Activated CD4-positive, CD25-positive, alpha-beta regulatory T cell treated with anti-CD3 and anti-CD28 coated beads, Interleukin-2, amount 50 U/mL, for 72 hours (primary cell): ENCODE data around the gene DCST1.
A peak's percentile ranks its signal among the peaks of the same experiment; 100 is the strongest.

ENCODE experiments used
- DNase-seq: peaks from one replicate; pipeline ENCODE4 v3.0.0; 2021

Gene DCST1

DNA sequence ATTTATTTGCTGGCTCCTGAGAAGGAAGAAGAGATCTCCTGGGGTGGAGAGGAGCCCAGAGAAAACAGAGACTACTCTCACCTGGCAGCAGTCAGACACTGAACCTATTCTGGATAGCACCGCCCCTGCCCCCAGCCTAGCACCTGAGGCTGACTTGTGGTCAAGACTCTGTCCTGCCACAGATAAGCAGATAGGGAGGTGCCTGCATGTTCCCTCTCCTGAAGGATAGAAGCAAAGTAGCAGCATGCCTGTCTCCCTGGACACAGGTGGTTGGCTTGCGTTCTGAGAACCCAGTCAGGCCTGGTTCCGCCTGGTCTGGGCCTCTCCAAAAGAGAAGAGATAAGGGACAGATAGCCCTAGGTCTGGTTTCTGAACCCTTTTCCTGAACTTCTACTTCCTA is 43.7 kb downstream of the DCST1 start:
- DNase-seq: no peak

DNA sequence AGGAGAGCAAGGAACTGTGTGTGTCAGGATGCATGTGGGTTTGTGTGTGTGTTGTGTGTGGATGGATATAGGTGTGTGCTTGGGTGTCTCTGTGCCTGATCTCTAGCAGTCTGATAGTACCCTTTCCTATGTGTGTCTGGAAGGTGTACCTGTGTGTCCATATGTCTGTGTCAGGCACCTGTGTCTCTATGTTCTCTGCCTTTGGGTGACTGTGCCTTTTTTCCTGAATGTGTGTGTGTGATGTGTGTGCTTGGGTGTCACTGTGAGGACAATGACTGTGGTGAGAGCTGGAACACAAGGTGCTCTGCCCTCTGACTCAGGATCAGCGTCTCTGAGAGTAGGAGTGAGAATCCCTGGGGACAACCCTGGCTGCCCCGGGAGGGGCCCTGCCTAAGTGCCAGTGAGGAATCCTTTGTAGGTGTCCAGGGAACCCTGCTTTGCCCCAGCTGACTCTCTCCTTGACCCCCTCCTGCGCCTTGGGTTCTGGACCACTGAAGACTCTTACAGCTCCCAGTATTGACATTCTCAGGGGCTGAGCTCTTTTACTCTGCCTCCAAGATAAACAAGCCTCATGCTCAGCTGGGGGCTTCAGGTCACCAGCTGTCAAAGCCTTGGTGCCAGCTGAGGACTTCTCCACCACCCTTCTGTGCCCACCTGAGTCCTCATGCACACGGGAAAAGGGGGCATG is 44.3 kb downstream of the DCST1 start:
- no peak for DNase-seq

DNA sequence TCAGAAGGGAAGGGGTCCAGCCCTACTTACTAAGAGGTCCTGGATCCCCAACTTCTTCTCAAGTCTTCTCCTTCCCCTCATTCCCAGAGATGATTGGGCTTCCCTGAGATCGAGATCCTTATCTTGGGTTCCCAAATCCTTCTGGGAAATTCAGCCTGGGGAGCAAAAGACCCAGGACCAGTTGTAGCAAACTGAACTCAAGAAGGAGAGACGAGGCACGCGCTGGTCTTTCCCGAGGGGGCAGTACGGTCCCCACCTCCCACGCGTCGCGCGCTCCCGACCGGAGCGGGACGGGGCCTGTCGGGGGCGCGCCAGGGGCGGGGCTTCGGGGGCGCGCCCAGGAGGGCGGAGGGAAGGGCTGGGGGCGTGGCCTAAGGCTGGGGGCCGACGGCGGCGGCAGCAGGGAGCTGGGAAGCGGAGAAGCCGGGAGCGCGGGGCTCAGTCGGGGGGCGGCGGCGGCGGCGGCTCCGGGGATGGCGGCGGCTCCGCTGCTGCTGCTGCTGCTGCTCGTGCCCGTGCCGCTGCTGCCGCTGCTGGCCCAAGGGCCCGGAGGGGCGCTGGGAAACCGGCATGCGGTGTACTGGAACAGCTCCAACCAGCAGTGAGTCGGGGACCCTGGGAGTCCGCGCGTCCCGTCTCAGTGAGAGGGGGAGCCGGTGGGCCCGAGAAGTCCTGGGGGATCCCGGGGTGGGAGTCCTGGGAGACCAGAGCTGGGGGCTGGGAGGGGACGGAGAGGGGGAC is 45.0 kb downstream of the DCST1 start, which contains the start of gene EFNA3:
Gene EFNA3, plus strand, starts transcription at position 369 of the 741 bp plus-strand sequence. Its CDS starts 105 bp downstream, at position 474.
- peak; percentile 69 for DNase-seq

DNA sequence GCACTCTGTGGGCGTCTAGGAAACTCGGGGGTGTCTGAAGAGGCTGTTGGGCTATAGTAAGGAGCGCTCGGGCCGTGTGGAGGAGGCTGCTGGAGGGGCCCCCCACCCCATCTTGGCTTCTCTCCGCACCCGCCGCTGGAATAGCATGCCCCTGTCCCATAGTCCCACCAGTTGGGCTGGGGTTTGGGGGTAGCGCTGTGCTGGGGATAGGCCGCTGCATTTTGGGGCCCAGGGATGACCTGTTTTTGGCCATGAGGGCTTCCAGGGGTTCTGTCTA is 45.5 kb downstream of the DCST1 start:
- DNase-seq: no peak

DNA sequence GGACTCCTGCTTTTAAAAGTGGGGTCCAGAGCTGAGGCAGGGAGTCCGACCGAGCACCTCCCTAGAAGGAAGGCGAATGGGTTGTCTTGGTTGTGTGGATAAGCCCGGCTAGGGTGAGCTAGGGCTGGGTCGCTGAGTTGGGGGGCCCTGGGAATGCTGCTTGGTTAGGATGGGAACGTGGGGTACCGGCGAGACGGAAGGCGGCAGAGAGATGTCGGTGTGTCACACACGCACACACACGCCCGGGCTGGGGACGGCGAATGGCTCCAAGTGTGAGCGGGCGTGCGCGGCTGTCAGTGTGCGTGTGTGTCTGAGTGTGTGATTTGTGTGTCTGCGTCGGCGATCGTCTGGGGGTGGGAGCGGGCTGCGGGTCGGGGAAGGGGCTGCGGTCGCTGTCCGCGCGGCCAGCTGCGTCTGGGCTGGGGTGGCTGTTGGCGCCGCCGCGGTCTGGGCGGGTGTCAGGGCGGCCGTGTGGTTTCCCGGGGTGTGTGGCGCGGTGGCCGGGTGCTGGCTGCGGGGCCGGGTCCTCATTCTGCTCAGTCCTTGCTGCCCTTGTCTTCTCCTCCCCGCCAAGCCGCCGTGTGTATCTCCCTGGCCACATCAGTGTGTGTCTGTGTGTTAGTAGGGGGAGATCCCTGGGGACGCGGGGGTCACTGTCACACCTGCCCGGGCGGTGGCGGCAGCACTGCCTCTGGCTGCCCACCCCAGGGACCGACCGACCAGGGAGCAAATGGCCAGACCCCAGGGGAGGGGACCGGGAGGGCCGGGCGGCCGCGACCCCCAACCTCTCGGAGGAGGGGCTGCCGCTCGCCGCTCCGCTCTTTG is 46.1 kb downstream of the DCST1 start:
- DNase-seq: peak; percentile 37

DNA sequence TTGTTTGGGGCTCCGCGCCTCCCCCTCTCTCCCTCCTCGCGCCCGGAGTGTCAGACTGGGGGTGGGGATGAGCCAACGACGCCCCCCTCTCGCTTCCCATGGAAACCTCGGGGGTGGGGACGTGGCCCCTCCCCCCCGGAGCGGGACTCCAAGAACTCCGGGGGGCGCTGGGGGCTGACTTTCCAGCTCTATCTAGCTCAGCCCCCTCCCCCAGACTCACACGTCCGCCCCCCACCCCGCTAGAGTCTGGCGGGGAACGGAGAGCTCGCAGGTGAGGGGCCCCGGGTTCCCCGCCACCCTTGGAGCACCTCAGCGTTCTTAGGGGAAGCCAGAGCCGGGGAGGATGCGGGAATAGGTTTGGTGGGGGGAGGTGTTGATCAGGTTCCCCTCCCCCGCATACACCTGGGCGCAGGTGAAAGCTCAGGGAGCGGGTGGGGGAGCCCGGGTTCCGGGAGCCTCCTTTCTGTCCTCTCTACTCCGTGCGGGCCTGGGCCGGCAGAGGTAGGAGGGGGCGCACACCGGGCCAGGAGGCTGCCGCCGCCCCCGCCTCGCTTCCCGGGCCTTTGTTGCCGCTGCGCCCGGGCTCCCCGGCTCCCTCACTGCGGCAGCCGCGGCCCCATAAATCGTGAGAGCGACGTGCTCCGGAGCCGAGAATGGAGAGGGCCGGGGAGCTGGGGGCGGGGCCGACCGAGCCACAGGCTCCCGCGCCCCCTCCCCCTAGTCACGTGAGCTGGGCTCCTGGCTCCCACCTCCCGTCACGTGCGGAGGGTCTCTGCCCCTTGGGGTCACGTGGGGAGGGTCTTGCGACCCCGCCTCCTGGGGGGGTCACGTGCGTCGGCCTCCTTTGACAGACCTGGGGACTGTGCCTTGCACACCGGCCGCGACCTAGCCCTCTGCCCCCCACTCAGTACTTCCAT is 46.9 kb downstream of the DCST1 start:
- no peak for DNase-seq

DNA sequence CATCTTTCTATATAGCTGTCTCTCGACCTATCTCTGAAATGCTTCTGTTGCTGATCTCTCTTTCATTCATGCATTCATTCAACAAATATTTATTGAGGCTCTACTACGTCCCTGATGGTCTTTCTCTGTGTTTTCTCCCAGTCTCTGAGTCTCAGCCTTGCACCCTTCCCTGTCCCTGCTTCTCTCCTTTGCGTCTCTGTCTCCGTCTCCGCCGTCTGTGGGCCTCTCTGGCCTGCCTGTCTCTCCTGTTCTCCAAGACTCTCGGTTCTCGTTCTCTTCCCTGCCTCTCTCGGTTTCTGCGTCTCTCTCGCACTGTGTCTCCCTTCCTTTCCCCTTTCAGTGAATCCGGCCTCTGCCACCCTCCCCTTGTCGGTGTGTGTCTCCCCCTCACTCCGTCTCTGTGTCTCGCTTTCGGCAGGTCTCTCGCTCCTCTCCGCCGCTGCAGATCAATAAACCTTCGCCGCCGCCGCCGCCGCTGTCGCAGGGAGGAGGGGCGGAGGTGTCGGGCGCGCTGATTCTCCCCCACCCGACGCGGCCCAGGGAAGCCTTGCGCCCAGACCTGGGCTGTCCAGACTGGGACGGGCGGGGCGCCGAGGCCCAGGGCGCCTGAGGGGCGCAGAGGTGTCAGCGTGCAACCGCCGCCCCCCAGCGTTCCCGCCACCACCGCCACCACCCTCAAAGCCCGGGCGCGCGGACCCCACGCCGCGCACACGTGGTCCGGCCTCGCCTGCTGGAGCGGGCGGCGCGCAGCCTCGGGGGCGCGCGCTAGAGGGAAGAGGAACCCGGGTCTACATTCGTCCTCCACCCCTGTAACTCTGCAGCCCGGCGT is 48.1 kb downstream of the DCST1 start:
- DNase-seq: no peak

DNA sequence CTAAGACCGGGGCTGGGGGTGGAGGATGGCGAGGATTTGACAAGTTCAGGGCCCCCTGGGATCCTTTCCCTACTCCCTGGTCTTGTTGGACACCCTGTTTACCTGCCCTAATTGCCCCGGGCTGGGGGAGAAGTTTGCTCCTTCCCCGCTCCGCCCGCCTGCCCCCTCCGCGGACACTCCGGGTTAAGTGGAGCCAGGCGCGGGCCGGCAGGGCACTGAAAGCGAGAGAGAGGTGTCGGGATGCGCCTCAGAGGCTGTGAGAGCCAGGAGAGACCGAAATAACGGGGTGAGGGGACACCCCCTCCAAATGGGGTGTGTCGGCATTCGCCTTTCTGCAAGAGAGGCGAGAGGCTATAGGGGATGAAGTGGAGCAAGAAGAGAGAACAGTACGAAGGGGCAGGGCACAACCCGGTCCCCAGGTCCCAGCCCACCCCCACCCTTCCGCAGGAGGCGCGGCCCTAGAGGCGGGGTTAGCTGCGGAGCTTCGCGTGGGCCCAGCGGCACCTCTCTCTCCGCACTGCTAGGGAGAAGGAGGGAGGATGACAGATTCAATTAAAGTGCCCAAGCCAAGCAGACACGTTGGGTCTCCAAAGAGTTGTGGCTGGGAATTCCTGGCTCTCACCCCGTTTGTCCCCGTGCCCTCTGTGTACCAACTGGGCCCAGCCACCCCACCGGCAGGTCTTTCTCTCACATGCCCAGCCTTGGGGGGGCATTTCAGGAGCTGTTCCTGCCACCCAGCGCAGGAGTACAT is 48.9 kb downstream of the DCST1 start:
- no peak for DNase-seq

DNA sequence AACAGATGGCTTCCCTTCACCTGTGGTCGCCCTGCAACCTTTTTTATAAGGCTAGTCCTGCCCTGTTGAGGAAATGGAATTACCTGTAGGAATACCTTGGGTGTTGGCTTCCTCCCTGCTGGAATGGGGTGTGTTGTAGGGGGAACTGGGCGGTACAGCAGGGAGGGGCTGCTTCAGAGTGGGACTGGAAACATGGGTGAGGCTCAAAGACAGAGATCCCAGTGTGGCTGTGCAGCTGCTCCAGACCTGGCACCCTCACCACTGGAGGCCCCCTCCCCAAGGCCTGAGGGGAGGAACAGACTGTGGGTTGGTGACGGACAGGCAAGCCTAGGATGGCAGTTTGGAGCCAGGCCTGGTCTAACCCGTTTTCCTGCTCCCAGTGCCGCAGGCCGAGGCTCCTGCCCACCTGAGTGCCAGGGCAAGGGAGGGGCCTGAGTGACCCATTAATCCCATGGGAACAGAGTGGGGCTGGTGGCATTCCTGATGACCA is 49.5 kb downstream of the DCST1 start:
- DNase-seq: no peak

DNA sequence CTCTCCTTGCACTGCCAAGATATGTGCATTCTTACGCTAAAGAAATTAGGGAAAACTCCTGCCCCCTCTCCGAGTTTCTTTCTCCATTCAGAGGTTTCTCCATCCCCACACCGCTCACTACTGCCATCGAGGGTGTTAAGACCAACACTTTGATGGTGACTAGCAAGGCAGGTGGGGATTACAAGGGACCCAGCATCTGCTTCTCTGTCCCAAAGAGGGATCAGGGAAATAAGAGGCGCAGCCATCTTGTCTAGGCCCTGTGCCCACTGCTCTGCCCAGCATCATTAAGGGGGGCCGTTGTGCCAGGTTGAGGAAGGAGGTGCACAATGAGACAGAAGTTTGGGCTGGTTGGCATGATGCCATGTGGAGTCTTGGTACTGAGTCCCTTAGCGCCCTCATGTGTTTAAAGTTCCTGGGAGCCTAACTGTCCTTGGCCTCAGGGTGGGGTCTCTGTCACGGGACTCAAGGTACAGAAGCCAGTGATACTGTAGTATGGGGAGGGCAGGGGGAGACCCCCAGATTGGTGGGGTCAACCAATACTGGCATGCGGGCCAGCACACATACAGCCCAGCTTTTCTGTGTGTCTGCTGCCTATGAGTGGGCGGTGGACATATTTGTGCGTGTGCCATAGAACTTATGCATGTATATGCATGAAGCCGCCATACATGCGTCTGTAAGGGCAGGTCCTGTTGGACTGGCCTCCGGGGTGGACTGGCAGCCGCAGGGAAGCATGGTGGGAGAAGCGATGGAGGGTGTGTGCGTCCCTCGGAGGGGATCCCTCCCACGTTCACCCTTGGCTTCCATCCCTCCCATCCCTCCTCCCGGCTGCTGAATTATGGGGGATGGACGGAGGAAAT is 50.5 kb downstream of the DCST1 start:
- DNase-seq: no peak

DNA sequence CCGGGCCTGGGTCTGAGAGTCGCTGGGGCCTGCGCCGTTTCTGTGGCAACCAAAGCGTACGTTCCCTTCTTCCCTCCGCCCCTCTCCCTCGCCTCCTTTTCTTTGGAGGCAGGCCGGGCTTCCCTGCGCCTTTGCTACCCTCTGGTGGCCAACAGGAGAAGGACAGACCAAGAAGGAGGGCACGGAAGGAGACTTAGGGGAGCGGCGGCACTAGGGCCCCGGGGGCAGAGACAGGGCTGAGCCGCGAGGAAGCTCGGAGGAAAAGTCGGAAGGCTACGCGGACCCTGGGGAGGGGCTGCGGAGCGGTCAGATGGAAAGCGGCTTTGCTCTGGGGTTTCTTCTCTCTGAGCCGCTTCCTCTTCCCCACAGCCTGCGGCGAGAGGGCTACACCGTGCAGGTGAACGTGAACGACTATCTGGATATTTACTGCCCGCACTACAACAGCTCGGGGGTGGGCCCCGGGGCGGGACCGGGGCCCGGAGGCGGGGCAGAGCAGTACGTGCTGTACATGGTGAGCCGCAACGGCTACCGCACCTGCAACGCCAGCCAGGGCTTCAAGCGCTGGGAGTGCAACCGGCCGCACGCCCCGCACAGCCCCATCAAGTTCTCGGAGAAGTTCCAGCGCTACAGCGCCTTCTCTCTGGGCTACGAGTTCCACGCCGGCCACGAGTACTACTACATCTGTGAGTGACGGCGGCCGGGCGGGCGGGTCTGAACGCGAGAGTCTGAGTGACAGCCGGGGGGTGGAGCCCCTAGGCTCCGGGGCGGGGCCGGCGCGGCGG is 51.3 kb downstream of the DCST1 start:
- DNase-seq: peak; percentile 92

DNA sequence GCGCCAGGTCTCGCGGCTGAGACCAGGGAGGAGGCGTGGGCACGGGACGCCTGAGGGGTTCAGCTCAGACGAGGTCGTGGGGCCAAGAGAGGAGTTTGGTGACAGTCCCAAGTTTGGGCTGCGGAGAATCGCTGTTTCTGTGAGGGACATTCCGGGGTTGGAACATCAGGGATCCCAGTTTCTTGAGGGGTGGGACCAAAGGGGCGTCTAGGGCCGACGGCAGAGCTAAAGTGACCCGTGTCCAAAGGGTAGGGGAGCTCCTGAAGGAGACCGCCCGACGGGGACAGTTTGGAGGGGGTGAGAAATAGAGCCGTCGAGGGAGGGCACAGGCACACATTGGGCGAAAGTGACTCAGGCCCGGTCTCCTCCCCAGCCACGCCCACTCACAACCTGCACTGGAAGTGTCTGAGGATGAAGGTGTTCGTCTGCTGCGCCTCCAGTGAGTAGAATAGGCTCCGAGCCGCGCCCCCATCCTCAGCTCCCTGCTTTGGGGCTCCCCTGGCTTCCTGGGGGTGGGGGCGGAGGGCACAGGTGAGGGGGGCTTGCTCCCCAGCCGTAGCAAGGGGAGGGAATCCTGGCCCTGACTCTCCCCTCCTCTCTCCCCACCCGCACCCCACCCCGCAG is 52.0 kb downstream of the DCST1 start:
- peak; percentile 69 for DNase-seq

DNA sequence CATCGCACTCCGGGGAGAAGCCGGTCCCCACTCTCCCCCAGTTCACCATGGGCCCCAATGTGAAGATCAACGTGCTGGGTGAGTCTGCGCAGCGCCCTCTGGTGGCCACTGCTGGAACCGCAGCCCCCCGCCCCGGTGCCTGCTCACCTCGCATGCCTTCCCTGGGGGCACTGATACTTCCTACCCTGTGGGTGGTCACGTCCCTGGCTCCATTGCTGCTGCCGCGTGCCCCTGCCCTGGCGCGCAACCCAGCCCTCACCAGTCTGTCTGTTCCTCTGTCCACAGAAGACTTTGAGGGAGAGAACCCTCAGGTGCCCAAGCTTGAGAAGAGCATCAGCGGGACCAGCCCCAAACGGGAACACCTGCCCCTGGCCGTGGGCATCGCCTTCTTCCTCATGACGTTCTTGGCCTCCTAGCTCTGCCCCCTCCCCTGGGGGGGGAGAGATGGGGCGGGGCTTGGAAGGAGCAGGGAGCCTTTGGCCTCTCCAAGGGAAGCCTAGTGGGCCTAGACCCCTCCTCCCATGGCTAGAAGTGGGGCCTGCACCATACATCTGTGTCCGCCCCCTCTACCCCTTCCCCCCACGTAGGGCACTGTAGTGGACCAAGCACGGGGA is 52.6 kb downstream of the DCST1 start:
- peak; percentile 86 for DNase-seq

DNA sequence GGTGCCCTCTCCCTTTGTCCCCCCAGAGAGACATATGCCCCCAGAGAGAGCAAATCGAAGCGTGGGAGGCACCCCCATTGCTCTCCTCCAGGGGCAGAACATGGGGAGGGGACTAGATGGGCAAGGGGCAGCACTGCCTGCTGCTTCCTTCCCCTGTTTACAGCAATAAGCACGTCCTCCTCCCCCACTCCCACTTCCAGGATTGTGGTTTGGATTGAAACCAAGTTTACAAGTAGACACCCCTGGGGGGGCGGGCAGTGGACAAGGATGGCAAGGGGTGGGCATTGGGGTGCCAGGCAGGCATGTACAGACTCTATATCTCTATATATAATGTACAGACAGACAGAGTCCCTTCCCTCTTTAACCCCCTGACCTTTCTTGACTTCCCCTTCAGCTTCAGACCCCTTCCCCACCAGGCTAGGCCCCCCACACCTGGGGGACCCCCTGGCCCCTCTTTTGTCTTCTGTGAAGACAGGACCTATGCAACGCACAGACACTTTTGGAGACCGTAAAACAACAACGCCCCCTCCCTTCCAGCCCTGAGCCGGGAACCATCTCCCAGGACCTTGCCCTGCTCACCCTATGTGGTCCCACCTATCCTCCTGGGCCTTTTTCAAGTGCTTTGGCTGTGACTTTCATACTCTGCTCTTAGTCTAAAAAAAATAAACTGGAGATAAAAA is 53.4 kb downstream of the DCST1 start:
- DNase-seq: no peak

DNA sequence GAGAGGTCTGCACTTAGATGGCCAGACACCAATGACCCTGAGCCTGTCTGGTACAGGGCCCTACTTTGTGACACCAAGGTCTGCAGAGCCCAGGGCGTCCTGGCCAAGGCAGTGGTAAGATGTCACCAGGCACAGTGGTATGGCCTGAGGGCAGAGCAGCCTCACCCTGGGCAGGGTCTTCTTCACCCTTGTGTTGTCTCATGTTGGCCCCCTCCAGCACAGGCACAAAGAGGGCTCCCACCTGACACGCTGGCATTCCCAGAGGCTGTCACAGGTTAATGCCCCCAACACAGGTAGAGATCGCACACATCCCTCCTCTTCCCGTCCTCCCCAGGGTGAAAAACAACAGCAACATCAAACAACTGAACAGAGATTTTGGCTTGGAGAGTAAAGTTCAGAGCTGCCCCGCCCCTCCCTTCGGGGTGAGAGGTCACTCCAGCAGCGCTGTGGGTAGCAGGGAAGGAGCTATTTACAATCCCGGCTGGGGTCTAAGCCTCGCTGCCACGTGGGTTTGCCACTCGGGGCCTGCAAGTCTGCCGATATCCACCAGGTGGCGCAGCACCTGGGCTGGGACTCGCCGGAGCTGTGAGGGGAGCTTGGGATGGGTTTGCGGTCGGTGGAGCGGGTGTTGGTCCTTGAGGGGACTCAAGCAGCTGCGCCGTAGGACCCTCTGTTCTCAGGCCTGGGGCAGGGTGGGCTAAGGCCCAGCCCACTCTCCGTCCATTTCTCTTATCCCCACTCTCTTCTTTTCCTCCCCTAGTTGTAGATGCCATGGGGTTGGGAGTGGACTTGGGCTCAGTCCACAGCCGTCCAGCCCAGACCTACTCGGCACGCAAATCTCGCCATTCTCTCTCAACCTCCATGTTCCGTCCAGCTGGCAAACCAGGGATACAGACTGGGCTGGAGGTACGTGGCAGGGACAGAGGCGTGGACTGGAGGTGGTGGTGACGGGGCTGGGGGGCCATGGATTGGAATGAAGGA is 57.7 kb downstream of the DCST1 start:
- DNase-seq: peak; percentile 87

DNA sequence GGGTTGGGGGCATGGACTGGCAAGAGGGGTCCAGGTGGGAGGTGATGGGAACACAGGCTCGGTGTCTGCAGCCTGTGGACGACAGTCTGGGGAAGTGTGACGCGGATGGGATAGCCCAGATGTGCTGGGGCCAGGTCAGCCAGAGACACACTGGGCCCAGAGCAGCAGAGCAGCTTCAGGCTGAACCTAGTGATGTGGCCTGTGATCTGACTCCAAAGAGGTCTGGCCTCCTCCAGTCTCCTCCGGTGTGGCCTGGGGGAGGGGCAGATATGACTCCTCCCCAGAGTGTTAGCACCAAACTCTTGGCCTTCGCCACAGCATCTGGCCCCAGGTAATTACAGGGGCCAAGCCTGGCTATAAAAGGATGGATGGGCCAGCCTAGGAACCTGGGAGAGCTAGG is 58.5 kb downstream of the DCST1 start:
- DNase-seq: no peak
